HG03558 (cell line): ENCODE measurements around the gene STRN4.

ENCODE experiments used
- ATAC-seq: cut with Tn5 transposase; IDR thresholded peaks from one replicate; pipeline ENCODE4 v1.9.1; 2021; ENCODE audit warnings: moderate number of reproducible peaks; ENCODE audit not compliant: unreplicated experiment; ENCODE audit errors: extremely low read depth

Gene STRN4

GRCh38 chr19:46689358-46689757 is 56.9 kb downstream of the STRN4 start:
- ATAC-seq: no peak

GRCh38 chr19:46687438-46688145 is 58.7 kb downstream of the STRN4 start:
- no peak for ATAC-seq

GRCh38 chr19:46685189-46685588 is 61.1 kb downstream of the STRN4 start:
- no peak for ATAC-seq

- no peak for ATAC-seq
These were observed 68.0 kb downstream of the STRN4 start for GRCh38 chr19:46678110-46678732.

GRCh38 chr19:46674416-46675178 is 71.7 kb downstream of the STRN4 start:
- ATAC-seq: no peak

- no peak for ATAC-seq
These were observed 75.4 kb downstream of the STRN4 start for GRCh38 chr19:46670813-46671212.
